NT2/D1 (cell line): Measurements from ENCODE around the gene CDH12.
"Not testable (repeated sequence)": the region's sequence is repeated elsewhere in the genome, so short reads cannot be mapped to it uniquely, and the experiment has no call there.

Experiments
- DNase-seq: peaks from one replicate; pipeline ENCODE4 v3.0.0-alpha.2; 2011; ENCODE audit warnings: low read depth, low spot score
- H3K27me3 ChIP-seq: 2 replicates; pipeline ENCODE4 v1.6.0; 2011; ENCODE audit warnings: mild to moderate bottlenecking; ENCODE audit not compliant: insufficient read length, insufficient read depth
- H3K36me3 ChIP-seq: 2 replicates; pipeline ENCODE4 v1.6.1; 2011; ENCODE audit warnings: mild to moderate bottlenecking, low read length, mixed read lengths; ENCODE audit not compliant: insufficient read depth, insufficient read length
- H3K4me1 ChIP-seq: 2 replicates; pipeline ENCODE4 v1.5.1; 2011; ENCODE audit not compliant: insufficient read depth, insufficient read length
- H3K4me3 ChIP-seq: 2 replicates; pipeline ENCODE4 v1.5.1; 2011; ENCODE audit warnings: low read depth; ENCODE audit not compliant: insufficient read length
- H3K9ac ChIP-seq: 2 replicates; pipeline ENCODE4 v1.6.0; 2011; ENCODE audit warnings: low read depth; ENCODE audit not compliant: insufficient read length
- H3K9me3 ChIP-seq: 2 replicates; pipeline ENCODE4 v1.5.1; 2011; ENCODE audit warnings: mild to moderate bottlenecking, low read length; ENCODE audit not compliant: insufficient read depth
- SUZ12 ChIP-seq: IDR thresholded peaks from 2 replicates; pipeline ENCODE4 v1.6.1; 2011; ENCODE audit not compliant: insufficient read length, insufficient read depth; ENCODE audit errors: extremely low read depth
- YY1 ChIP-seq: IDR thresholded peaks from 2 replicates; pipeline ENCODE4 v1.6.1; 2011; ENCODE audit not compliant: insufficient read length, insufficient read depth
- ZNF274 ChIP-seq: IDR thresholded peaks from 2 replicates; pipeline ENCODE4 v1.6.1; 2011; ENCODE audit warnings: mild to moderate bottlenecking, low read depth, low read length

Gene CDH12

DNA sequence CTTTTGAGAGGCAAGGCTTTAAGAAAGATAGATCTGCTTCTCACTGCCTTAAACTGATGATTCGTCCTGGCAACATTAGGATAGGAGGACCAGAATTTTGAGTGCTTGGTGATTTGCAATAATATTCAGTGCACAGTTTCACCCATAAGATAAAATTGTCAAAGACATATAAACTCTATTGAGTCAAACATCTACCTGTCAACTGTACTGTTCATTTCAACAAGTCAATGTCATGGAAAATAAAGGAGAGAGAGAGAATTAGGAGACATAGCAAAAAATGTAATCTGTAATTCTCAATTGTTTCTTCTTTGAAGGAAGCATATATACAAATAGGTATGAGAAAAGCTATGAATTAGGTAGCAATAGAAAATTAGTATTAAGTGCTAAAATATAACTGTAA, 237.2 kb downstream of the CDH12 start:
- Histone ChIP-seq H3K9me3 (no peaks in the 10 kb centered on the region), H3K9ac (no peak overlapping the region), H3K4me1 (no peaks in the 10 kb centered on the region), H3K36me3 (no peaks in the 10 kb centered on the region), H3K4me3 (no peak overlapping the region), H3K27me3 (peaks cover 3% of the 10 kb centered on the region)
- TF ChIP-seq ZNF274 (no peak), SUZ12 (no peak), YY1 (no peak)
- no peak for DNase-seq

DNA sequence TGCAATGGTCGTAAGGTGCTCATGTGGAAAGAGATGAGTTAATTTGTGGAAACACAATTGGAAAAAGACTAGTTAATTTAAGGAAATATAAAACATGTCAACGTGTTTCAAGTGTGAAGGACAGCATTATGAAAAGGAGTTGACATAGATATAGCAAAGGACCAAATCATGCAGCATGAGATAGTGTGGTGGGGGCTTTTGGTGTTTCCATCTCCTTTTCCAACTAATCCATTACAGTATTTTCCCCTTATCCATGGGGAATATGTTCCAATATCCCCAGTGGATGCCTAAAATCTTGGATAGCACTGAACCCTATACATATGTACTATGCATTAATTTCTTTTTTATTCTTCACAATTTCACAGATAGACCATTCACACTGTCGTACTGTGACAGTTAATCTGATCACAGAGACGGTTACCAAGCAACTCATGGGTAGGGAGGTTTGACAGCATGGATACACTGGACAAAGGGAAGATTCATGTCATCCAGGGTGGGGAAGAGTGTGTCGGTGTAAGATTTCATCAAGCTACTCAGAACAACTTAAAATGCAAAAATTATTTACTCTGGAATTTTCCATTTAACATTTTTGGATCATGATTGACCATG, 238.6 kb downstream of the CDH12 start:
- Histone ChIP-seq H3K4me3 (no peak overlapping the region), H3K9me3 (no peaks in the 10 kb centered on the region), H3K27me3 (peaks cover 3% of the 10 kb centered on the region), H3K4me1 (no peaks in the 10 kb centered on the region), H3K9ac (no peak overlapping the region), H3K36me3 (no peaks in the 10 kb centered on the region)
- no peak for DNase-seq
- no peak for TF ChIP-seq ZNF274
- TF ChIP-seq YY1: no peak
- TF ChIP-seq SUZ12: no peak

DNA sequence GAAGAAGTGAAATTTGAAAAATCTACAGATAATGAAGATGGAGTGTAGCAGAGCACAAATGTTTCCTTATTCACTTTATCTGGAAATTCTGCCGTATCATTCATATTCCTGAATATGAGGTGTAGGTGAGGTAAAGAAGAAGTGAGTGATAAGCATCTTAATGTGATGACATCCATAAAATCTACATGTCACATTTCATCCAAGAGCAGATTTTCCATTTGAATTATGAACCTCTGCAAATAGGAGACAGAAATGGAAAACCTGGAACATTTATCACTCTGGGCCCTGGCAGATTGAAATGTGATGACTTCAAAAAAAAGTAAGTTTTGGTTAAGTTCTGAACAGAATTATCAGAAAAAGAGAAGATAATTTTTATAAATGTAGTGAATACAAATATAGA, 240.2 kb downstream of the CDH12 start:
- no peaks in the 10 kb centered on the region for H3K9me3 ChIP-seq
- no peak overlapping the region for H3K4me3 ChIP-seq
- no peak overlapping the region for H3K9ac ChIP-seq
- DNase-seq: no peak
- H3K36me3 ChIP-seq: no peaks in the 10 kb centered on the region
- TF ChIP-seq ZNF274: no peak
- TF ChIP-seq SUZ12: no peak
- TF ChIP-seq YY1: no peak
- no peaks in the 10 kb centered on the region for H3K4me1 ChIP-seq
- peaks cover 3% of the 10 kb centered on the region for H3K27me3 ChIP-seq

DNA sequence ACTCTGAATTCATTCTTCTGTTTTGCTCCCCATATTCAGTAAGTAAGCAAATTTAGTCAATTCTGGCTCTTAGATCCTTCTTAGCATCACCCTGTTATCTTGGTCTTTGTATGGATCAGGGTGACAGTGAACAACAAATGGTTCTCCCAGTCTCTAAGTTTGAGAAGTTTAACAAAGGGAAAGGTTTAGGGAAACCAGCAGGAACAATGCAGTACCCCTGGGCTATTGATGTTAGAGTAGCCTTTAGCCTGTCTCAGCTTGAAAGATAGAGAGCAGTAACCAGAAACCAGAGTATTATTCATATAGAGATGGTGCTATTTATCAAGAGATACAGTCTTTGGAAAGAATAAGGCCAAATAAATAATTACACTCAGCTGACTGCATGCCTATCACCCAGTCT, 241.8 kb downstream of the CDH12 start:
- no peak for TF ChIP-seq ZNF274
- TF ChIP-seq YY1: no peak
- no peak for TF ChIP-seq SUZ12
- no peaks in the 10 kb centered on the region for H3K36me3 ChIP-seq
- no peak for DNase-seq

DNA sequence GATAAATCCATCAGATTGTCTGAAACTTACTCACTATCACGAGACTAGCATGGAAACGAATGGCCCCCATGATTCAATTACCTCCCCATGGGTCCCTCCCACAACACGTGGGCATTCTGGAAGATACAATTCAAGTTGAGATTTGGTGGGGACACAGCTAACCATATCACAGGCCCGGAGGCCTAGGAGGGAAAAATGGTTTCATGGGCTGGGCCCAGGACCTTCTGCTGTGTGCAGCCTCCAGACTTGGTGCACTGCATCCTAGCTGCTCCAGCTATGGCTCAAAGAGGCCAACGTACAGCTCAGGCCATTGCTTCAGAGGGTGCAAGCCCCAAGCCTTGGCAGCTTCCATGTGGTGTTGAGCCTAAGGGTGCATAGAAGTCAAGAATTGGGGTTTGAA, 245.6 kb downstream of the CDH12 start:
- not testable (repeated sequence) for H3K4me1 ChIP-seq, H3K9ac ChIP-seq, H3K36me3 ChIP-seq, H3K27me3 ChIP-seq, DNase-seq, H3K4me3 ChIP-seq, H3K9me3 ChIP-seq

More for the DNA sequence above, 241.8 kb downstream of the CDH12 start:
- no peaks in the 10 kb centered on the region; the same call in 1 of the 2 replicates for H3K9me3 ChIP-seq
- no peaks in the 10 kb centered on the region for H3K4me1 ChIP-seq
- H3K4me3 ChIP-seq: no peak overlapping the region
- no peak overlapping the region for H3K9ac ChIP-seq
- peaks cover 3% of the 10 kb centered on the region for H3K27me3 ChIP-seq

DNA sequence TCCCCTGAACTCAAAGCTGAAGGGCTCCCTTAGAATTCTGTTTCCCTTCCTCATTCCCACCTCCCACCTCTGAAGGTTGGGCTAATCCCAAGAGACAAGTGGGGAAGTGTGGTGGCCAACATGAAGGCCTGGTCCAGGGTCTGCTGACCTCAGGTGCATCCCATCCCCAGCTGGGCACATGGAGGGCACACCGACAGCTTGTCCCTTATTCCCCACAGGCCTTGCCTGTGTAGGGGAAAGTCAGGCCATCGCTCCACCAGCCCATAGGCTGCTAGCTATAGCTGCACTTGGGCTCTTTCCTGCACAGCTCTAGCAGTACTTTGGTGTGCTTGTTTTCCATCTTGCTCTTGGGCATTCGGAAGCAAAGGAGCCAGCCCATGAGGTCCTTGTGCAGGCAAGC, 247.7 kb downstream of the CDH12 start:
- H3K27me3 ChIP-seq: no peaks in the 10 kb centered on the region
- DNase-seq: no peak
- no peaks in the 10 kb centered on the region for H3K4me1 ChIP-seq
- no peak overlapping the region for H3K4me3 ChIP-seq
- H3K9me3 ChIP-seq: no peaks in the 10 kb centered on the region; the same call in 1 of the 2 replicates
- TF ChIP-seq ZNF274 (no peak), SUZ12 (no peak), YY1 (no peak)
- no peaks in the 10 kb centered on the region for H3K36me3 ChIP-seq
- H3K9ac ChIP-seq: no peak overlapping the region

DNA sequence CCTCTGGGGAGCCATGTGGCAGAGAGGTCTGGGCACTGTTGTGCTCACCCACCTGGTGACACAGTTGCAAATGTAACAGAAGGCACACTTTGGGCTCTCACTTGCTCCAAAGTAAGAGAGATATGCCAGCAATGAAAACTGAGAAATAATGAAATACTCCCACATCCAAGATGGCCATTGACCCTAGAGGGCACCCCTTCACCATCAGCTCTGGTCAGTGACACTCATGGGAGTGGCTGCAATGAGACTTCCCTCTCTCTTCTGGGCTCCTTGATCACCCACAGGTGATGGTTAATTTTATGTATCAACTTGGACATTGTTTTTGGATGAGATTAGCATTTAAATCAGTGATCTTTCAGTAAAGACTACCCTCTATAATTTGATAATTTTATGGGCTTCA, 248.4 kb downstream of the CDH12 start:
- no peaks in the 10 kb centered on the region for H3K4me1 ChIP-seq
- no peak overlapping the region for H3K4me3 ChIP-seq
- no peaks in the 10 kb centered on the region for H3K27me3 ChIP-seq
- no peak for TF ChIP-seq SUZ12
- TF ChIP-seq YY1: no peak
- no peak for TF ChIP-seq ZNF274
- H3K36me3 ChIP-seq: no peaks in the 10 kb centered on the region
- DNase-seq: no peak
- no peaks in the 10 kb centered on the region; the same call in 1 of the 2 replicates for H3K9me3 ChIP-seq
- H3K9ac ChIP-seq: no peak overlapping the region

DNA sequence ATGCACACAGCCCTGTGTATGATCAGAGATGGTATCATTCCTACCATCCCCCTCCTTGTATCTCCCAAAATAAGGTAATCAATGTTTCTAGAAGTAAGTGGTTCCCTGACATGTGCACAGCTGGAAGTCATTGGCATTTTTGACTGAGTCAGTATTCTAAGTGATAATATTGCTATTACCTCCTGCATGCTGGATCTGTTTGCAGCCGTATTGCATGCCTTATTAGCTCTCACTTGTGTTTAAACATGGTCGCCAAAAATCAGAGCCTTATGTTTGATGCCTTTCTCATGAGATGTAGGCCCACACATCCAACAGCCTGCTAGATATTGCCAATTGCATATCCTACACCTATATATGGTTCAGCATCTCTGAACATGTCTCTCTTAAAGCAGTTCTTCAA, 254.3 kb downstream of the CDH12 start:
- no peak for TF ChIP-seq SUZ12
- no peak for TF ChIP-seq ZNF274
- TF ChIP-seq YY1: no peak
- Histone ChIP-seq H3K4me3 (no peak overlapping the region), H3K4me1 (no peaks in the 10 kb centered on the region), H3K27me3 (no peaks in the 10 kb centered on the region), H3K9me3 (no peaks in the 10 kb centered on the region), H3K36me3 (no peaks in the 10 kb centered on the region), H3K9ac (no peak overlapping the region)
- no peak for DNase-seq
